ENCODE data around the gene ISX.
"Not testable (repeated sequence)": the region's sequence is repeated elsewhere in the genome, so short reads cannot be mapped to it uniquely, and the experiment has no call there.

ISX gene

GRCh38 chr22:35065796-35066218 lies at the start of gene ISX:
TSS of gene ISX (plus strand) at chr22:35066158. CDS start at chr22:35067088, 930 bp downstream.
- no peak for DNase-seq

DNA sequence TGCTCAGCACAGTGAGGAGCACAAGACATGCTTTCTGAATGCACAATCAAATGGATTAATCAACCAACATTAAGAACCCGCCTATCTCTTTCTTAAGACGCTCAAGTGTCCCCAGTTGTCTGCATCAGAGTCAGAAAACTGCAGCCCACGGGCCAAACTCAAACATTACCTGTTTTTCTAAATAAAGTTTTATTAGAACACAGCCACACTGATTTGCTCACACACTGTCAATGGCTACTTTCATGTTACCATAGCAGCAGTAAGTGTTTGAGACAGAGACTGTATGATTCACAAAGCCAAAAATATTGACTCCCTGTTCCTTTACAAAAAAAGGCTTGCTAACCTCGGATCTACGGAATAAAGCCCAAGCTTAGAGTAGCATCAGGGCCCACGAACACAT lies 49.0 kb upstream of the ISX start:
- no peak for DNase-seq

DNA sequence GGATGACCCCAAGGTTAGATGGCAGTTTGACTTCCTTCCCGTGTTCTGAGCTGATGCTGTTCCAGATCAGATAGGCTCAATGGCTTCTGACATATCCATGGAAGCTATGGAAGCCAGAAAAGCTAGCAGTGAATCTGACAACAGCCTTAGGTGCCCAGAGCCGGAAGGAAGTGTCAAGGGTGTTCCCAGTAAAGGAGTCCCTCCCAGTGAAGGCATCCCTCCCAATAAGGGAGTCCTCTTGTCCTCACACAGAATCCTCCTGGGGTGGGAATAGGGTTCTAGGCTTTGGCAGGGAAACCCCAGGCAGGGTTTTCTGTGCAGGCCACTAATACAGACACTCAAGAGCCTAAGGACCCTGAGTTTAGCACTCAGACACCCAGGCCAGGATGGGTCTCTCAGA lies 47.0 kb upstream of the ISX start:
- DNase-seq = no peak

- DNase-seq = no peak
Measured at GRCh38 chr22:35020517-35020916, 45.4 kb upstream of the ISX start.

DNA sequence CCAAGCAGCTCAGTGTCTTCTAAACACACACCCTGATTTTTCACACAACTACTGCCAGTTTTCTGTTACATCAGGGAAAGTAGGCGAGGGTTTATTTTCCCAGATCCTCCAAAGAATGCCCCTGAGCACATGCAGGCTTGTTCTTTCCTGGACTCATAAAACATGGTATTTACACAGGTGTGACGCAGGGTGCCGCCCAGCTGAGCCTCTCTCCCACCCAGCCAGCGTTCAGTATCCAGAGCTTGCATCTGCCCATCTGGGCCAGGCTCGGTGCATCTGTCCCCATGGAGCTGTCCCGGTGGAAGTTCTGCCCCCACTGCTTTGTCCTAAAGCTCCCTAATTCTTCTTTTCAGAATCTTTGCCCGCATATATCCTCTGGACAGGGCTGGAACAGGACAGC lies 44.8 kb upstream of the ISX start:
- DNase-seq = no peak

DNA sequence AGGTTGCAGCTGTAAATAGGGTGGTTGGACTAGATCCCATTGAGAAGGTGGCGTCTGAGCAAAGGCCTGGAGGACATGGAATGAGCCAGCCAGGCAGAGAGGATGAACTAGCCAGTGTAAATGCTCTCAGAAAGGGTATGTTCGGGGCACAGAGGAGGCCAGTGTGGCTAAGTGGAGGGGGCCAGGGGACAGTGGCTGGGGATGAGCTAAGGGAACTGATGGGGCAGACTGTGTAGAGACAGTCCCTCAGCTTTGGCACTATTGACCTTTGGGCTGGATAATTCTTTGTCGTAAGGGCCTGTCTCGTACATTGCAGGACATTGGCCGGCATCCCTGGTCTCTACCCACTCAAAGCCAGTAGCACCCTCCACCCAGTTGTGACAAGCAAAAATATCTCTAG lies 43.7 kb upstream of the ISX start:
- no peak for DNase-seq

DNA sequence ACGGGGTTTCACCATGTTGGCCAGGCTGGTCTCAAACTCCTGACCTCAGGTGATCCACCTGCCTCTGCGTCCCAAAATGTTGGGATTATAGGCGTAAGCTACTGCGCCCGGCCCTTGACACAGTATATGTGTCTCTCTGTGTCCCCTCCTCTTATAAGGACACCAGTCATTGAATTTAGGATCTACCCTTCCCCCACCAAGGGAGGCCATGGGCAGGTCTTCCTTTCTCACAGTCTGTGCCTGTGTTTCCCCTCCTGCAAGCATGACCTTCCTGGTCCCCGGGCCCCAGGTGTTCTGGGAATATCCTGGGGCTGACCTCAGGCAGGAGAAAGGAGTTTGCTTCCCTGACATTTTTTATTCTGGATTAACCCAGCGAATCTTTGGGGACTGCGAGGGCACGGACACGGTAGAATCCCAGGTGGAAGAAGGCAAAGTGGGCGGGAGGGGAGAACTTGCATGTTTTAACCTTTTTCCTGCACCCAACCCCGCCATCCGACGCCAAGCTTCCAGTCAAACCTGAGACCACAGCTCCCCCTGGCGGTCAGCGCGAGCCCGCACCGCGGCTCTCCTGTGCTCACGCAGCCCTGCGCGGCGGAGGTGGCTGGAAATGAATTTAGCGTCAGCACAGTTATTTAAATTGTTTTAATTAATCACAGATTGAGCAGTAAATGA lies 42.1 kb upstream of the ISX start:
- DNase-seq = peak in 46 of 51 donors; percentile 1 to 77 (median 36)

GRCh38 chr22:35024364-35024692 lies 41.6 kb upstream of the ISX start:
- no peak for DNase-seq

GRCh38 chr22:35030112-35030511 lies 35.8 kb upstream of the ISX start:
- DNase-seq = not testable (repeated sequence)

- no peak for DNase-seq
Measured at GRCh38 chr22:35032571-35032970, 33.4 kb upstream of the ISX start.

- DNase-seq = no peak
Measured at GRCh38 chr22:35033635-35034296, 32.2 kb upstream of the ISX start.

DNA sequence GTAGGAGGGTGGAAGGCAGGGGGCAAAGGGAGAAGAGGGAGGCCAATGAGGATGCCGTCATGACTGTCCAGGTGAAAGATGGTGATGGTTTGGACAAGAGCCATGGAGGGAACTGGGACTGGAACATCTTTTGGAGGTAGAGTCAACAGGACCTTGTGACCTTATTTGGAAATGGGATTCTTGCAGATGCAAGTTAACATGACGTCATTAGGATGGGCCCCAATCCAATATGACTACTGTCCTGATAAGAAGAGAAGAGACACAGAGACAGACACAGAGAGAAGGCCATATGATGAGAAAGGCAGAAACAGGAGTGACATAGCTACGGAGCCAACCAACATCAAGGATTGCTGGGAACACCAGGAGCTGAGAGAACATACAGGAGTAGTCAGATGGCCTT lies 31.0 kb upstream of the ISX start:
- DNase-seq = no peak

- peak in 2 of 51 donors; percentile 15 to 20 for DNase-seq
Measured at GRCh38 chr22:35037089-35037488, 28.9 kb upstream of the ISX start.

- no peak for DNase-seq
Measured at GRCh38 chr22:35039625-35040024, 26.3 kb upstream of the ISX start.

- DNase-seq = no peak
Measured at GRCh38 chr22:35043252-35043933, 22.6 kb upstream of the ISX start.

DNA sequence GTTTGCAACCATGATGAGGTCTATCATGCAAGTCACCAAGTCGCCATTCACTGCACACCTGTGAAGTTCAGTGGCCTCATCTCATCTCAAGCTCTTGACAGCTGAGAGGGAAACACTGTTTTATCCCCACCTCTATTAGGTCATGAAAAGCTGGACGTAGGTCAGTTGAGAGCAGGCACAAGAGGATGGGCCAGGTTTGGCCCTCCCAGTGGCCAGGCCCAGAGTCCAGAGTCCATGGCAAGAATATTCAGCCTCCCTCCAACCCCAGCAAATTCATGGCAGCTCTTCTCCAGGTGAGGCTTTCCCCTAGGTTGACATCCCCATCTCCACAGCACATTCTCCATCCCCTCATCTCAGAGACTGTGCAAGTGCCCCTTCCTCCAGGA lies 22.0 kb upstream of the ISX start:
- no peak for DNase-seq

GRCh38 chr22:35044607-35045390 lies 21.2 kb upstream of the ISX start:
- DNase-seq = no peak

DNA sequence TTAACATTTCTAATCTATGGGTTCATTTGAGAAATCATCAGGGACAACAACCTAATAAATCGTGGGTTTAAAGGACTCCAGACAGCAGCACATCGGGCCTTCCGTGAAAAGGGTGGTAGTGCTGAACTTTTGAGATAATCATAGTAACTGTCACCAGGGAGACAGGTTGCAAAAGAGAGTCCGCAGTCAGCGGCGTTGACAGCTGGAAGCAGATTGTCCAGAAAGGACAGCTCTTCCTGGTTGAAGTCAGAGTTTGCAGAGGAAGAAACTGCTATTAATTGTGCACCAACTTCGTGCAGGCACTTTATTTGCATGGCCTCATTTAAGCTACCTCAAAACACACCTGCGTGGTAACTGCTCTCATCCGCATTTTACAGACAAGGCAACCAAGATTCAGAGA lies 20.5 kb upstream of the ISX start:
- DNase-seq = no peak

DNA sequence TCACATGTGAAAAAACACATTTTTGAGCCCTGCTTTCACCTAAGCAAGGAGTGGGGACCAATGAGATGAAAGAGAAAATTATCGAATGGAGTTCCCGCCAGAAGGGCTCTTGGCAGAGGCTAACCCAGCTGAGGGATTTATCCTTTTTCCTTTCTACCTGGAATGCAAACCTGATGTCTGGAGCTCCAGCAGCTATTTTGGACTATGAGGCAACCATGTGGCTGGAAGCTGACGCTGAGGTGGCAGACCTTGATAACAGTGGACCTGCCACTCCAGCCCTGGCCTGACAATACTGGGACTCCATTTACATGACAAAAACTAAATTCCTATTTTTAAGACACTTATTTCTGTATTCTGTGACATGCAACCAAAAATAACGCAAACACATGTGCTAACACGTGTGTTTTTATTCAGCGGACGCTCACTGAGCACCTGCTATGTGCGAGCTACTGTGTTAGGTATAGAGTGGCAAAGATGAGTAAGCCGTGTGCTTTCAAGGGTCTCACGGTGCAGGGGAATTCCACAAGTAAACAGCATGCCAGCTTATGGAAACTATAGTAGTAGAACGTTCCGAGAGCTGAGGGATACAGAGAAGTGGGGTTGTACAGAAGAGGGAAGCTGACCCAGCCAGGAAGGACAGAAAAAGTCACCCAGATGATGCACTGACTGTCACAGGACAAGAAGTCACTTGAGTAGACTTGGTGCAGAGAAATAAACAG lies 19.1 kb upstream of the ISX start:
- no peak for DNase-seq

GRCh38 chr22:35050038-35050437 lies 15.9 kb upstream of the ISX start:
- DNase-seq = not testable (repeated sequence)

DNA sequence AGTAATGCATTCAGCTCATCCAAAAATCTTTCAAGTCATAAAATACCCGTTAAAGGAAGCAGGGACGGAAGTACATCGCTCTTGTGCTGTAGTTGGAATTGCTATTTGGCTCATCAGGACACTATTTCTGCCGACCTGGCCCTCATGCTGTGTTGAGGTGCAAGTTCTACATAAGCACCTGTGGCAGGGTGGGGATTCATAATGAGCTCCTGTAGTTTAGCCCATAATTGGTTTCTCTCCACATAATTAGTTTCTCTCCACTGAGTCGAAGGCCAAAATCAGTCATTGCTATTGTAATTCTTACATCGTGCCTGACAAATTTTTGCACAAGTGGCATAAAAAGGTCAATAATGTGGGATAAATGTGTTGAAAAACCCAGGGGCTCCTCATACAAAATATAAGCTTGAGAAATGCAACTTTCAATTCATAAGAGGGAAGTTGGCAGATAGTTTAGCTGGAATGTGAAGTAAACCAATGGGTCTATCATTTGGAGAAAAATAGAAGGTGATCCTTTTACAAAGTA lies 14.9 kb upstream of the ISX start:
- no peak for DNase-seq

All from hypothalamus (tissue), 51 donors.